ENCODE data around the gene CENPP.

CENPP gene

DNA sequence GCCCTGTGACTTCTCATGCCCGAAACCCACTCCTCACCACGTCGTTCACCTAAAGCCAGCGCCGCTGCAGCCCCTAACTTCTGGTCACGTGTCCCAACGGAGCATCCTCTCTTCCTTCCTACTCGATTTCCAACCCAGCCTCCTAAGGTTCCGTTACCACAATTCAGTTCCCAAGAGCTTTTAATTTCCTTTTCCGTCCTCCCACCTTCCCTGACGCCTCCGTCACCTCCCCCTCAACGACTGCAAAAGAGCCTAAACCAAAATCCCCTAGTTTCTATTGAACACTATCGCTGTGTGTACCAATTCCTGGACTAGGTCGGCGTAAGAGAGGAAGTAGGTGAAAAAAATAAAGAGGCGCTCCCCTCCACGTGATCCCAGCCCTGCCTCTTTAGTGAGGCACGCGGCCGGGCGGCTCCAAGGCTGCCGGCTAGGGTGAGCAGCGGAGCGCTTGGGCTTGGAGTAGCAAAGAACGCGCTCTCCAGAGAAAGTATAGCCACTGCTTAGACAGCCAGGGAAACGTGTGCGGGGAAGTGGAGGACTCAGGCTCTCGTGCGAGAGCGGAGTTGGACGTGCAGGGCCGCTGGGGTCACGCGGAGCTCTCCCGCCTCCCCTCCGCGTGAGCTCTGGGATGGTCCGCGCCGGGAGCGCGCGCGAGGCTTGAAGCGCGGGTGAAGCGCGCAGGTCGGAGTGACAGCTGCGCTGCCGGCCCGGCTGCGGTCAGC, at the start of gene CENPP, which contains the start of gene NOL8:
Gene CENPP, plus strand, starts transcription at position 685 of the 722 bp plus-strand sequence.
Gene NOL8, minus strand, starts transcription at position 82 of the 722 bp plus-strand sequence. CDS start 1,189 bp downstream, outside the sequence.
- peak; percentile 56 for DNase-seq

- no peak for DNase-seq
Observed at GRCh38 chr9:92276331-92277032, 49.3 kb upstream of the CENPP start.

DNA sequence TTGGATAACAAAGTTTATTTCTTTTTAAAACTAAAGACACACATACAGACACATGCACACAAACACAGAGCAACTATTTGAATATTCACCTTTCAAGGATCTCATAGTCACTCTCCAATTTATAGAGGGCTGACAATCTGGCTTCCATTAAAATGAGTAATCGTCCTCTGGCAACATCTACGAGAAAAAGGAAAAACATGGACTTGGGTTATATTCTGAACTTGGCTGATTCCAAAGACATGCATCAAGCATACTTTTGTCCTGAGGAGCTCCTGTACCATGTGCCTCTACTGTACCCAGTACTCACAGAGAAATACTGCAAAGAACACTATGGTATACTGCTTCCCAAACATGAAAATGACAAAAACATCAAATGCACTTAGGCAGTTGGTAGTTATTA, 47.6 kb upstream of the CENPP start:
- no peak for DNase-seq

- no peak for DNase-seq
Observed at GRCh38 chr9:92279302-92279701, 46.5 kb upstream of the CENPP start.

DNA sequence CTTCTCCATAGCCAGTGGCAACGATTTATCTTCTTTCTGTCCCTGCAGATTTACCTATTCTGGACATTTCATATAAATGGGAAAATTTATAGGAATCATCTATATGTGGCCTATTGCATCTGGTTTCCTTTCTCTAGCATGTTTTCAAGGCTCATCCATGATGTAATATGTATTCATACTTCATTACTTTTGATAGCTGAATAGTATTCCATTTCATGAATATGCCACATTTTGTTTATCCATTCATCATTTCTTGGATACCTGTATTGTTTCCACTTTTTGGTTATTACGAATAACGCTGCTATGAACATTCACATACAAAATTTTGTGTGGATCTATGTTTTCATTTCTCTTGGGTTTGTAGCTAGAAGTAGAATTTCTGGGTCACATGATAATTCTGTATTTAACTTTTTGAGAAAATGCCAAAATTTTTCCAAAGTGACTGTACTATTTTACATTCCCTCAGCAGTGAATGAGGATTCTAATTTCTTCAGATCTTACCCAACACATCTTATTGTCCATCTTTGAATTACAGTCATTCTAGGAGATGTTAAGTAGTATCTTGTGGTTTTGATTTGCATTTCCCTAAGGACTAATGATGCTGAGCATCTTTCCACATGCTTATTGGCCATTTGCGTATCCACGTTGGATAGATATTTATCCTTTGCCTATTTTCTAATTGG, 35.9 kb upstream of the CENPP start:
- DNase-seq = no peak

- no peak for DNase-seq
Observed at GRCh38 chr9:92290785-92291429, 34.8 kb upstream of the CENPP start.

DNA sequence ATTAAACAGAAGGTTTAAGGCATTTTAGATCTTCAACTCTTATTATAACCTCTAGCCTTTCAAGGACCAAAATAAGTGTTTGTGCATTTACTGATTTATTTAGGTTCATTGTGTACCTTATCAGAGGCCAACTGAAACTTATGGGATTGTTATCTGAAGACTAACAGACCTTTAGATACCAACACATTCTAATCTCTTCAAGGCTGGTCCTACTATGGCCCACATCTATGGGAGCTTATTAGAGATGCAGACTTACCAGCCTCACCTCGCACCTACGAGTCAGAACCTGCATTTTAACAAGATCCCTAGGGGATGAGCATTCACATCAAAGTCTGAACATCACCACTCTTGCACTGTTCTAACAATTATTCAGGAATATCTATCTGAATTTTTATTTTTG, 34.2 kb upstream of the CENPP start:
- no peak for DNase-seq

DNA sequence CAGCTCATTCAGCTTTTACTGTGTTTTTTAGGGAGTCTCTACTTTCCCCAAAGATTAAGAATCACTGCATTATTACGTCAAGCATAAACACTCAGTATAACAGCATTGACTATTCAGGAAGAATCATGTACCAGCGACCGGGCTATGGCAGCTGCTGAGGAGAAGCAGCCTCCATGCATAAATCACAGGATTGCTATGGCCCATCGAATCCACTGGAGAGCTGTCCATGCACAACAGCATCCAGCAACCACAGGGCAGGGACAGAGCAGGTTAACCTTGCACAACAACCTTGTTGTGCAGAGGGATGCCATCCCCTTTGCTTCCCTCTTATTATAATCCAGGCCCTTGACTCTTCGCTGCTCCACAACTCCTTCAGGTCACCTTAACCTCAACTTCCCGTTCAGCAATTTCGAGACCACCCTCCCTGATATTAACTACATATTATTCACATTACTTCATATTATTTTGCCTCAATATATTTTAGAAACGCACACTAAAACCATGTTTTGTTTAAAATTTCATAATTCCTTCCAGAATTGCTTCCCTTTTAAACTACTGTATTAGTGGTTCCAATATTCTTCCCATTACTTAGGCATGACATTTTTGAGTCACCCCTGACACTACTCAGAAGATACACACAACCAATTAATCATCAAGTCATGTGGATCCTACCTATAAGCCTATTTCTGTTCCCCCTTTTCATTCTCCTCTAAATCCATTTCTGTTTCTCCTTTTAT, 33.2 kb upstream of the CENPP start:
- DNase-seq = no peak

DNA sequence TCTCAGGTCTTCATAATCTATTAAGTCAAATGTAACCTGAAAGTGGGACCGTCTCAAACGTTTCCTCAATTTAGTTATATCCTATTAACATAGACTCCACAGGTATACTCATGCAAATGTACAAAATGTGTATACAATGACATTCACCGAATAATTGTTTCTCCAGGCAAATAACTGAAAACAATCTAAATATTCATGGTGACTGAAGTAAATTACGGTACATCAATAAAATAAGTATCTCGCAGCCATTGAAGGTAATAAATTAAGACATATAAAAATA, 32.7 kb upstream of the CENPP start:
- DNase-seq = no peak

- peak; percentile 86 for DNase-seq
Observed at GRCh38 chr9:92293452-92294296, 32.1 kb upstream of the CENPP start, which contains the start of gene IARS1. Gene IARS1, minus strand, starts transcription at chr9:92293697. Its CDS starts 4,278 bp downstream, at chr9:92289419.

- no peak for DNase-seq
Observed at GRCh38 chr9:92294297-92294676, 31.5 kb upstream of the CENPP start.

DNA sequence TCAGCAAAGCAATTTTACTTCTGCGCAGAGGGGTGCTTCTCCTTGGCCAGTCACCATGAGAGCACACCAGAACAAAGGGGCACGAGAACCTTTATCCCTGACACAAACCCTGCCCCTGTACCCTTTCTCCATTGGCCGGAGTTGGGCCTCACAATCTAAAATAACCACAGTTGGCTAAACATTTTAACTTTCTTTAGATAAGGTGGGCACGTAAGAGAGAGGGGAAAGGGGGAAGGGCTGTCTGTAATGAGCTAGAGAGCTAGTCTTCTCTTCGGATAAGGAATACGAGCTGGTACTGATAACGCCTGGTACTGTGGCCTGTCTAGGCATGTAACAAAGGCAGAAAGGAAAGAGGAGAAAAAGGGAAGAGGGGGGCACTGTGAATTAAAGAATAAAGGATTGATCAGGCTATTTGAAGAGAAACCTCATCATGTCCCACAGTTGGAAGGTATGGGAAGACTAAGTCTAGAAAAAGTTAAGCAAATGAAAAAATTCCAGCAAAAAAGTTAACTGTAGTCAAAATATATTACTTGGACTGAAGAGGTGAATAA, 30.4 kb upstream of the CENPP start:
- DNase-seq = no peak

DNA sequence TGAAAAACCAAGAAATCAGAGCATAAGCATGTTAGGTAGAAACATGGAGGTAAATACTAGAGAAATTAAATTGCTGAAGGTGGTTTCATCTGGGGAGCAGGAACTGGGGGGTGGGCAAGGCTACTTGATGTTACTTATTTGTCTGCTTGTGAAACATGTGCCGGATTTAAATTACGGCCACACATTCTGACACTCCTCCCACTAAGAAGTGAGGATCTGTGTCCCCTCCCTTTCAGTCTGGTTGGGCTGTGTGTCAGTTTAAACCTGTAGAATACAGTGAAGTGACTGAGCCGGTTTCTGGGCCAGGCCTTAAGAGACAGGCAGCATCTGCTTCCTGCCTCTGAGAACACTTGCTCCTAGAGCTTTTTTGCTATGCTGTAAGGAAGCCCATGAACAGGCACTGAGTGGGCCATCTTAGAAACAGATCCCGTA, 29.9 kb upstream of the CENPP start:
- no peak for DNase-seq

DNA sequence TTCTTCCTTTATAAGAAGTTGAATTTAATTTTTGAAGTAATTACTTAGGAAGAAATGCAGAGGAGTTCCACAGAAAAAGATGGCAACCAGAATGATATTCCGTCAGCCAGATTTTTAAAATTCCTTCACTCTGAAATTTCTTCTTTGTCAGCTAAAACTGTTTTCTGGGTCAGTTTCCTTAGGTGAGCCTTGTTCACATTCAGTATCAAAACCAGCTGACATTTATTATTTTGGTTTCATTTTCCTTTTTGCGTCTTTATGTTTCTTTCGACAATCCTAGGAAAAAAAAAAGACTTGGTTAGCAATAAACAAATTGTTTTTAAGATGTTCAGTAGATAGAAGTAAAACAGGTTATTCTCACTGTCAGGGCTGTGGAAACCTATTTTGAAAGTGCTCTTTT, 28.1 kb upstream of the CENPP start:
- DNase-seq = no peak

DNA sequence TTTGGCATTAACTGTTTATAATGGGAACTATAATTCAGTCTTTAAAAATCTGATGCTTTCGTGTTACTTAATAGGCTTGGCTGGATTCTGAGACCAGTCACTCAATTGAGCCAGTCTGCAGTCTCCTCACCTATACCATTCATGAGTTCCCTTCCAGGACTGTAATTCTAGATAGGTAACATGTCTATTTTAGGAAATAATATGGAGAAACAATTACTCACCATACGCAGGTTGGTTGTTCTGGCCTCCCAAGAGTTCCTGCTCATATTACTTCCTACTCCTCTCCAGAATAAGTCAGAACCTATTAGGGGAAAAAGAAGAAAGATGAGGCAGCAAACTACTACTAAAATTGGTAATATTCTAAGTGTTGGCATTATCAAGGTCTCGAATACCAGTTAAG, 27.7 kb upstream of the CENPP start:
- no peak for DNase-seq

DNA sequence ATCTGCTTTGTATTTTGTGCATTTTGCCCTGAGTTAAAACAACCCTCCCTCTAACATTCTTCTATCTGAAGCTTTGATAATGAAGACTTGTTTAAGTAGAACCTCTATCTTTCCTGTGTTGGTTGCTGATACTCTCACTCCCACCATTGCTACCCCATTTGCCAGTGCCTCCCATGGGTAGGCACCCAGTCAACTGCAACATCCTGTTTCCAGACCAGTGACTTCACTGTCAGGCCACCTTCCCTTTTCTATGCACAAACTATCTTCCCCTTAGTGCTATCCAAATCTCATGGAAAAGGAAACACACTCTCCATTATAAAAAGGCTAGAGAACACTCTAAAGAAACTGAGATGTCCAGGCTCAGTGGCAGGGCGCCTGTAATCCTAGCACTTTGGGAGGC, 26.6 kb upstream of the CENPP start:
- DNase-seq = no peak

DNA sequence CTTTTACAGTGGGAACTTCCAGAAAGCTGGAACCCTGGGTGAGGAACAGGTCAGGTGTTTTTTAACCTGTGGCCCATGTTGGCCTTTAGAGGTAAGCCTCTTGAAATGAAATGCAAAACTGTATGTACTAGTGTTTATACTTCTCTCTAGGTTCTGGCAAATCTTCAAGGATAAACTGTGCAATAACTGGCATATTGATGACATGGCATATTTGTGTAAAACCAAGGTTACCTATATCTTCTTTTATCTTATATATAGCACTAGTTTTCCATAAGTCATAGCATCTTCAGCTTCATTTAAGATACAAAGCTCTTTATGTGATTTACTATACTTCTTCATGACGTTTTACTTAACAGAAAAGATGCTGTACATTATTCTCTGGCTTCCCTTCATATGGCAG, 24.8 kb upstream of the CENPP start:
- no peak for DNase-seq

DNA sequence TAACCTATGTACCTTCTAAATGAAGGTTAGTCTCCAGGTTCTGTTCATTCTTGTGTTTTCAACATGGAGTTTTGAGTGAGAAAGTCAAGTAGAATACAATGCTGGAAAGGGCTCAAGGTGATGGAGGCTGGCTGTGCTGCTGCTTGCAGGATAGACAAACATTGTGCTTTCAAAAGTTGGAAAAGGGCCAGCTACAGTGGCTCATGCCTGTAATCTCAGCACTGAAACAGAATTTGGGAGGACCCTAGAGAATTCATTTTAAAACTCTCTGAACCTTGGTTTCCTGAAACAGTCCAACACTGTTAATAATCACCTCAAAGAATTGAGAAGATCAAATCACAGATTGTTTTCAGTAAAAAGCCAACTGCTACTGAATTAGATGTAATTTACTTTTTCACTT, 16.9 kb upstream of the CENPP start:
- DNase-seq = no peak

GRCh38 chr9:92310562-92310961, 15.2 kb upstream of the CENPP start:
- DNase-seq = no peak

DNA sequence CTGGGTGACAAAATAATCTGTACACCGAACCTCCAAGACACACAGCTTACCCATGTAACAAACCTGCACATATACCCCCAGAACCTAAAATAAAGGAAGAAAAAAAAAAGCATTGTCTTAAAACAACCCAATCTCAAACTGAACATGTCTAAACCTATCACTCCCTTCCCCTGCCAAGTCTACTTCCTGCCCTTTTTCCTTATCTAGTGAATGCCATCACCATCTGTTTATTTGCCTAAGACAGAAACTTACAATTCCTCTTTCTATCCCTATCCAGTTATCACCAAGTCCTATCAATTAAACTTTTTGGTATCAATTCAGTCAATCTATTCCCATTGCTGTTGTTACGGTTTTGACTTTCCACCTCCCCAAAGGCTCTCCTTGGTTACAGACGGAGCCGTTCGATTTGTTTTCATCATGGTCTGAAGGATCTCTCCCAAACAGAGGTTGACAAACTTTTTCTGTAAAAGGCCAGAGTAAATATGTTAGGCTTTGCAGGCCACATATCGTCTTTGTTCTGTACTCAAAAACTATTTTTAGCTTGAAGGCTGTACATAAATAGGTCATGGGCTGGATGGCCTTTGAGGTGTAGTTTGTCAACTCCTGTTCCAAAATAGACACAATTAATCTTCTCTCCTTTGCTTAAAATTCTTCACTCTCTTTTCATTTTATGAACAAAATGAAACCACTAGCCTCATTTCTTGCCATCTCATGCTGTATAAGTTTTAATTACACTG, 12.7 kb upstream of the CENPP start:
- no peak for DNase-seq

- no peak for DNase-seq
Observed at GRCh38 chr9:92313624-92314012, 12.1 kb upstream of the CENPP start.

Data from NCI-H1436 treated with DMSO at 0.1 percent for 48 hours (cell line).